Testis (tissue), 3 donors: ENCODE data around the gene GMPR. TPM values are rescaled to one million over a fixed set of nuclear protein-coding genes. Genes with fewer than 3 reads are reported as not detected.

Experiments used
- DNase-seq: peaks from one replicate; pipeline ENCODE4 v3.0.0-alpha.2; 2019
- H3K27ac ChIP-seq, 2 donors: fragments of 200-600 bp; sonication (generic); one replicate each; pipeline ENCODE4 v1.5.1; 2019
- H3K27me3 ChIP-seq: fragments of 200-600 bp; sonication (generic); one replicate; pipeline ENCODE4 v1.5.1; 2019
- H3K36me3 ChIP-seq: fragments of 200-600 bp; sonication (generic); one replicate; pipeline ENCODE4 v1.5.1; 2017; ENCODE audit warnings: low read depth; ENCODE audit errors: missing control alignments
- H3K4me1 ChIP-seq: fragments of 200-600 bp; sonication (generic); one replicate; pipeline ENCODE4 v1.5.1; 2019
- H3K4me3 ChIP-seq, 2 donors: fragments of 200-600 bp; sonication (generic); one replicate each; pipeline ENCODE4 v1.5.1; 2017 to 2019
- H3K9me3 ChIP-seq: fragments of 200-600 bp; sonication (generic); one replicate; pipeline ENCODE4 v1.5.1; 2017
- CTCF ChIP-seq, 3 experiments: fragments of 450-650 bp in 2 of 3; fragments of 200-600 bp in 1 of 3; sonication (generic) in 1 of 3; IDR thresholded peaks; one replicate each; pipeline ENCODE4 v1.5.1; 2016 to 2019; ENCODE audit warnings: antibody characterized with exemption in 3 of 3, mild to moderate bottlenecking in 2 of 3, moderate library complexity in 1 of 3
- POLR2A ChIP-seq: fragments of 450-650 bp; IDR thresholded peaks from one replicate; pipeline ENCODE4 v1.6.1; 2017; ENCODE audit warnings: antibody characterized with exemption, mild to moderate bottlenecking, moderate library complexity
- WGBS, 2 donors: methylation state at CpG; one replicate each; pipeline ENCODE4 v1.1.5; 2018; 5-methylcytosine and 5-hydroxymethylcytosine counted together
- intact Hi-C: fragments of 100-400 bp; cut with DNase I; formaldehyde crosslinking; loops from one replicate; pipeline ENCODE4 v1.15.1; 2023; ENCODE audit warnings: low total_unique reads
- polyA plus RNA-seq: library from polyadenylated mRNA; stranded (reverse); fragments of 350-450 nt; fragmentation: Illumina TruSeq; extraction: RNeasy Lipid Tissue Mini Kit (QIAGEN cat#74804); gene quantifications from one replicate; pipeline ENCODE4 v1.2.3, GENCODE V29; 2014; ENCODE audit warnings: low read depth, low replicate concordance; ENCODE audit not compliant: insufficient read depth
- total RNA-seq, 2 donors: library from RNA; depleted of rRNA; stranded (reverse); fragments of >200 nt; gene quantifications; one replicate each; pipeline ENCODE4 v1.2.3, GENCODE V29; 2016

GMPR gene
- total and polyA plus RNA-seq, 3 donors from 2014 or later, result 121 to 215 (median 164) TPM

- Histone ChIP-seq H3K27me3 (no peaks in the 10 kb centered on the region), H3K4me1 (peaks cover 6% of the 10 kb centered on the region), H3K9me3 (no peaks in the 10 kb centered on the region), H3K4me3 (no peak overlapping the region), H3K36me3 (no peaks in the 10 kb centered on the region), H3K27ac (no peak overlapping the region)
- WGBS, 2 donors, result 82 to 91% methylated on average over 4 of the region's 4 CpGs
- intact Hi-C loops, result no loop called here
- no peak for DNase-seq
- TF ChIP-seq POLR2A, result no peak
- no peak for TF ChIP-seq CTCF (IDR thresholded peaks at IDR 0.05)
These were observed 75.9 kb downstream of the GMPR start for GRCh38 chr6:16314296-16314695.

- peak; percentile 44 for DNase-seq
- WGBS, 2 donors, result 64 to 78% methylated on average over 7 of the region's 7 CpGs
- TF ChIP-seq POLR2A, result no peak
- TF ChIP-seq CTCF (IDR thresholded peaks at IDR 0.05), result peak; percentile 36 to 80 (median 39)
- intact Hi-C loops, result no loop called here
- Histone ChIP-seq H3K4me3 (no peak overlapping the region), H3K27ac (no peak overlapping the region), H3K9me3 (no peaks in the 10 kb centered on the region), H3K36me3 (no peaks in the 10 kb centered on the region), H3K27me3 (no peaks in the 10 kb centered on the region), H3K4me1 (peaks cover 31% of the 10 kb centered on the region)
These were observed 78.4 kb downstream of the GMPR start for GRCh38 chr6:16316741-16317251.

- no peak for DNase-seq
- peak overlapping the region; percentile 39 to 43 for H3K27ac ChIP-seq
These were observed 80.2 kb downstream of the GMPR start for GRCh38 chr6:16318538-16318937.

GRCh38 chr6:16318953-16319720, 80.8 kb downstream of the GMPR start:
- TF ChIP-seq POLR2A (no peak), CTCF (IDR thresholded peaks at IDR 0.05) (no peak)
- DNase-seq, result no peak
- Histone ChIP-seq H3K36me3 (no peaks in the 10 kb centered on the region), H3K27ac (peak overlapping the region; percentile 43 to 85), H3K9me3 (no peaks in the 10 kb centered on the region), H3K27me3 (no peaks in the 10 kb centered on the region), H3K4me1 (peaks cover 49% of the 10 kb centered on the region), H3K4me3 (no peak overlapping the region)
- 93 to 94% methylated on average over 8 of the region's 8 CpGs for WGBS, 2 donors
- intact Hi-C loops, result no loop called here

More at GRCh38 chr6:16318538-16318937, 80.2 kb downstream of the GMPR start:
- intact Hi-C loops, result no loop called here
- Histone ChIP-seq H3K4me1 (peaks cover 43% of the 10 kb centered on the region), H3K9me3 (no peaks in the 10 kb centered on the region), H3K36me3 (no peaks in the 10 kb centered on the region), H3K27me3 (no peaks in the 10 kb centered on the region), H3K4me3 (no peak overlapping the region)
- TF ChIP-seq CTCF (IDR thresholded peaks at IDR 0.05) (no peak), POLR2A (no peak)
- 71 to 75% methylated on average over 6 of the region's 6 CpGs for WGBS, 2 donors
